ENCODE data around the gene TMEM259. TPM values are rescaled to one million over a fixed set of nuclear protein-coding genes. Genes with fewer than 3 reads are reported as not detected.

TMEM259 gene
- total RNA-seq, 4 donors from 2014 or later: 101 to 182 (median 146) TPM

DNA sequence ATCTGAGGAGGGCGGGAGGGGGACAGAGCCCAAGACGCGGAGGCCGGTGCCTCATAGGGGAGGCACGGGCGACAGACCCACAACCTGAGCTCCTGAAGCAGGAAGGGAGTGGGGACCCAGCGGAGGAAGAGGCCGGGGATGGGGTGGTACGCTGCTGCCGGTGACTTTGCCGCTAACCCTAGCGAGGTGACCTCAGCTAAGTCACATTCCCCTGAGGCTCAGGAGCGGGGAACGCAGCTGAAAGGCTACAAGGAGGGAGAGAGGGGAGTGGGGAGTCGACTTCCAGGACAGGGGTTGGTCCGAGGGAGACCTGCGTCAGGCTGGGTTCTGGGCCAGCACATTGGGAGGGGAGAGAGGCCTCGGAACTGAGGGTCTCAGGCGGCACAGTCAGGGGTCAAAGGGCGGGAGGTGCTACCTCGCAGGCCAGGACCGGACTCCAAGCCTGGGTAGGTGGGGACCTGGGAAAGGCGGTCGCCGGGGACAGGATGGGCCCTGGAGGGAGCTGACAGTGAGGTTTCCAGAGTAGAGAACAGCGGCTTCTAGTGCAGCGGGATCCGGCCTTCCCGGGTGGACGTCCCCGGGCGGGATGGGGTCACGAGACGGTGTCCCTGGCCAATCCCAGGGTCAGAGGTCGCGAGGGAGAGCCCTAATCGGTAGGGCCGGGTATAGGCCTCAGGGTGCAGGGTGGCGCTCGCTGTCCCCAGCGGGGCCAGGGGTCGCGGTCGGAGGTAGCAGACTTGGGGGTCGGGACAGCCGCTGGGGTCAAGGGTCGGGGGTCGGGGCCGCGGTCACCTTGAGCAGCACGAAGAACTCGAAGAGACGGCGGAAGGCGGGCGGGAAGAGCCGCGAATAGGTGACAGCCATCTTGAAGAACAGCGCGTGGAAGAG, 699 bp downstream of the TMEM259 start:
- Histone ChIP-seq H3K4me1 (peaks cover 49 to 70% (median 60%) of the 10 kb centered on the region in 3 donors), H3K9me3 (no peaks in the 10 kb centered on the region), H3K36me3 (peaks cover 0 to 2% (median 0%) of the 10 kb centered on the region in 3 donors), H3K27ac (peak overlapping the region; percentile 91 to 97 (median 96)), H3K27me3 (no peaks in the 10 kb centered on the region), H3K4me3 (peak overlapping the region; percentile 86 to 95 (median 94))
- intact Hi-C loops (cut with DNase I): loop anchor here (5.0 kb wide), 1 partner anchor 82 kb away; the partner anchor contains the start of gene GPX4
- TF ChIP-seq POLR2A (IDR thresholded peaks at IDR 0.05): no peak
- no peak for TF ChIP-seq CTCF (IDR thresholded peaks at IDR 0.05)
- WGBS, 2 donors: 0 to 1% methylated on average over 5 to 15 of the region's 60 CpGs
- DNase-seq: no peak

DNA sequence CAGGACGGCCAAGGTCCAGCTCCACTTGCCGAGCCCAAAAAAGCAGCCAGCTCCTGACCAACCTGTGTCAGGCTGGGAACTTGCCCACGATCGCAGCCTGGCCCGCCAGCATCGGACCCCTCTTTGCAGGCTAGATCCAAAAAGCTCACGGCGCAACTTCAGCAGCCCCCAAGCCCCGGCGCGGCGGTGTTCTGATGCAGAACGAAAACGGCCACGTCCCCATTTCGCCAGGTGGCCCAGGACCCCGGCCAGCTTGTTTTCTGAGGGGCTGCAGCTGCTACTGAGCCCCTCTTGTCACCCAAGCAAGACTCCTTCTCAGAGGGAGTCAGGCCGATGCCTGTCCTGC, 1.3 kb downstream of the TMEM259 start:
- Histone ChIP-seq H3K36me3 (peaks cover 0 to 8% (median 0%) of the 10 kb centered on the region in 3 donors), H3K27ac (peak overlapping the region; percentile 52 to 97 (median 94)), H3K4me3 (peak overlapping the region; percentile 86 to 95 (median 94)), H3K9me3 (no peaks in the 10 kb centered on the region), H3K27me3 (no peaks in the 10 kb centered on the region), H3K4me1 (peaks cover 55 to 76% (median 66%) of the 10 kb centered on the region in 3 donors)
- no peak for DNase-seq
- TF ChIP-seq CTCF (IDR thresholded peaks at IDR 0.05): no peak
- TF ChIP-seq POLR2A (IDR thresholded peaks at IDR 0.05): no peak
- WGBS, 2 donors: no CpG with 5 or more reads among the region's 18 CpGs
- intact Hi-C loops (cut with DNase I): no loop called here

GRCh38 chr19:1018932-1019615, 1.8 kb downstream of the TMEM259 start:
- peaks cover 56 to 81% (median 67%) of the 10 kb centered on the region in 3 donors for H3K4me1 ChIP-seq
- no peaks in the 10 kb centered on the region for H3K9me3 ChIP-seq
- DNase-seq: no peak
- no peaks in the 10 kb centered on the region for H3K27me3 ChIP-seq
- 10 to 24% methylated on average over 2 to 9 of the region's 17 CpGs for WGBS, 2 donors
- TF ChIP-seq CTCF (IDR thresholded peaks at IDR 0.05) (no peak), POLR2A (IDR thresholded peaks at IDR 0.05) (no peak)
- peak overlapping the region; percentile 86 to 95 (median 94) for H3K4me3 ChIP-seq
- intact Hi-C loops (cut with DNase I): no loop called here
- H3K27ac ChIP-seq: peak overlapping the region; percentile 52 to 97 (median 94)
- H3K36me3 ChIP-seq: peaks cover 1 to 14% (median 3%) of the 10 kb centered on the region in 3 donors

- peaks cover 56 to 87% (median 67%) of the 10 kb centered on the region in 3 donors for H3K4me1 ChIP-seq
- H3K27ac ChIP-seq: peak overlapping the region; percentile 89 to 97 (median 94)
- H3K4me3 ChIP-seq: no peak overlapping the region
Measured at GRCh38 chr19:1018393-1018792, 2.5 kb downstream of the TMEM259 start.

More at GRCh38 chr19:1018393-1018792, 2.5 kb downstream of the TMEM259 start:
- Histone ChIP-seq H3K27me3 (no peaks in the 10 kb centered on the region), H3K9me3 (no peaks in the 10 kb centered on the region), H3K36me3 (peaks cover 7 to 20% (median 10%) of the 10 kb centered on the region in 3 donors)
- WGBS, 2 donors: 58 to 63% methylated on average over 4 of the region's 5 CpGs
- intact Hi-C loops (cut with DNase I): no loop called here
- no peak for DNase-seq
- TF ChIP-seq POLR2A (IDR thresholded peaks at IDR 0.05): no peak
- no peak for TF ChIP-seq CTCF (IDR thresholded peaks at IDR 0.05)

Measured in esophagus squamous epithelium (tissue), 5 donors.